Measurements from ENCODE around the gene HS3ST3A1. TPM values are rescaled to one million over a fixed set of nuclear protein-coding genes. Genes with fewer than 3 reads are reported as not detected.

HS3ST3A1 gene
- total RNA-seq, 1 donor from 2014 or later: 0.93 TPM

DNA sequence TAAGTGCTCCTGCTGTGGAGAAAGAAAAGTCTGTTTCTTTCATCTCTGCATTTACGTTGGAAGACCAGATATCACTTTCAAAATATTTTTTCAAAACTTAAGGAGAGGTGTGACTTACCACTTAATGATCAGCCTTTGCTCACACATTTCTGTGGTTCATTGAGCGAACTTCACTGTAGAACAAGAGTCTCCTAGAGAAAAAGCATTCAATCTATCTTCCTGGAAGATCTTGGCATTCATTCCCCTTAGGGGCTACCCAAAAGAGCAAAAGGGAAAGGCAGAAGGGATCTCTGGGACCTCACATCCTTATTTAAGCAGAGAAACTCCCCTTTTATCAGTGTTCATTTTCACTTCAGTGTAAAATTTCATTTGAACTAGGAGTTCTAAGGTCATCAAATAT is 61.2 kb downstream of the HS3ST3A1 start:
- TF ChIP-seq, protein P1, sequence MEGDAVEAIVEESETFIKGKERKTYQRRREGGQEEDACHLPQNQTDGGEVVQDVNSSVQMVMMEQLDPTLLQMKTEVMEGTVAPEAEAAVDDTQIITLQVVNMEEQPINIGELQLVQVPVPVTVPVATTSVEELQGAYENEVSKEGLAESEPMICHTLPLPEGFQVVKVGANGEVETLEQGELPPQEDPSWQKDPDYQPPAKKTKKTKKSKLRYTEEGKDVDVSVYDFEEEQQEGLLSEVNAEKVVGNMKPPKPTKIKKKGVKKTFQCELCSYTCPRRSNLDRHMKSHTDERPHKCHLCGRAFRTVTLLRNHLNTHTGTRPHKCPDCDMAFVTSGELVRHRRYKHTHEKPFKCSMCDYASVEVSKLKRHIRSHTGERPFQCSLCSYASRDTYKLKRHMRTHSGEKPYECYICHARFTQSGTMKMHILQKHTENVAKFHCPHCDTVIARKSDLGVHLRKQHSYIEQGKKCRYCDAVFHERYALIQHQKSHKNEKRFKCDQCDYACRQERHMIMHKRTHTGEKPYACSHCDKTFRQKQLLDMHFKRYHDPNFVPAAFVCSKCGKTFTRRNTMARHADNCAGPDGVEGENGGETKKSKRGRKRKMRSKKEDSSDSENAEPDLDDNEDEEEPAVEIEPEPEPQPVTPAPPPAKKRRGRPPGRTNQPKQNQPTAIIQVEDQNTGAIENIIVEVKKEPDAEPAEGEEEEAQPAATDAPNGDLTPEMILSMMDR (IDR thresholded peaks at IDR 0.05): no peak
- Histone ChIP-seq H3K27ac (no peak overlapping the region), H3K4me3 (no peak overlapping the region), H3K4me1 (no peaks in the 10 kb centered on the region), H3K27me3 (no peaks in the 10 kb centered on the region), H3K36me3 (no peaks in the 10 kb centered on the region), H3K9me3 (no peaks in the 10 kb centered on the region)
- ATAC-seq: no peak
- intact Hi-C loops (cut with DNase I): no loop called here
- no peak for DNase-seq

DNA sequence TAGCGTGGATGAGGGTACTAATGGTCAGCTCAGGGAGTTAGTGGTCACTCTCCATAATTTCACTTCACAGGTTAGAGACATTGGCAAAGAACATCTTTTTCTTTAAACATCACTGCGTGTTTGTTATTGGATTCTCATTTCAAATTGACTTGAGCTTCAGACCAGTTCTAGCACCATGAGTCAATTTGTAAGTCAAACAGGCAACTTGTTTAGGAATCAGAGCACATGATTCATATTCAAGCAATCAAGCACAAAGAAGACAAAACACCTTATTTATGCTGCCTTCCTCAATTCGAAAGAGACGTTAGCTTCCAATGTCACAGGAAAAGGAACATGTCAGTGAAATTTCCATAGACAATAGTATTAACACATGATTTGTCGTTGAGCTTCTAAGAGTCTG is 62.3 kb downstream of the HS3ST3A1 start:
- Histone ChIP-seq H3K36me3 (no peaks in the 10 kb centered on the region), H3K4me3 (no peak overlapping the region), H3K9me3 (no peaks in the 10 kb centered on the region), H3K27me3 (no peaks in the 10 kb centered on the region), H3K4me1 (no peaks in the 10 kb centered on the region), H3K27ac (no peak overlapping the region)
- intact Hi-C loops (cut with DNase I): no loop called here
- ATAC-seq: no peak
- TF ChIP-seq, protein P1 (IDR thresholded peaks at IDR 0.05): no peak
- no peak for DNase-seq

DNA sequence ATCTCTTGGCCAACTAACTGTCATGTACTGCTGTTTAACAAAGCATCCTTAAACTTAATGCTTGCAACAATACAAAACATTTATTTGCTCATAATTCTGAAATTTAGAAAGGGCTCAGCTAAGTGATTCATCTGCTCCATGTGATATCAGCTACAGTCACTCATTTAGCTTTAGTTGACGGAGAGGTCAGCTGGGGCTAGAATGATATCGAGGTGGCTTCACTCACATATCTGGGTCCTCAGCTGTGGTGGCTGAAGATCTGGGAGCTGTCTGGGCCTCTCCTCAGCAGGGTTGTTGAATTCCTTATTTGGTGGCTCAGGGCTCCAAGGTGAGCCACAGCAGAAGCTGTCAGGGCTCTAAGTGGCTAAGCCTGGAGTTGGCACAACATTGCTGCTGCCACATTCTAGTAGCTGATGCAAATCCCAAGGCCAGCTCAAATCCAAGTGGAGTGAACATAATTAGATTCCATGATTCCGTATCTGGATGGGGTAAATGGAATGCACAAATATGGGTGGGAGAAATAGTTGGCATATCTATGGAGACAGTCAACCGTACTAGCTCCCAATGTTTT is 62.8 kb downstream of the HS3ST3A1 start:
- H3K36me3 ChIP-seq: no peaks in the 10 kb centered on the region
- H3K27ac ChIP-seq: no peak overlapping the region
- ATAC-seq: no peak
- no peak overlapping the region for H3K4me3 ChIP-seq
- intact Hi-C loops (cut with DNase I): no loop called here
- TF ChIP-seq, protein P1 (IDR thresholded peaks at IDR 0.05): no peak
- DNase-seq: no peak
- H3K27me3 ChIP-seq: no peaks in the 10 kb centered on the region
- H3K9me3 ChIP-seq: no peaks in the 10 kb centered on the region
- no peaks in the 10 kb centered on the region for H3K4me1 ChIP-seq

DNA sequence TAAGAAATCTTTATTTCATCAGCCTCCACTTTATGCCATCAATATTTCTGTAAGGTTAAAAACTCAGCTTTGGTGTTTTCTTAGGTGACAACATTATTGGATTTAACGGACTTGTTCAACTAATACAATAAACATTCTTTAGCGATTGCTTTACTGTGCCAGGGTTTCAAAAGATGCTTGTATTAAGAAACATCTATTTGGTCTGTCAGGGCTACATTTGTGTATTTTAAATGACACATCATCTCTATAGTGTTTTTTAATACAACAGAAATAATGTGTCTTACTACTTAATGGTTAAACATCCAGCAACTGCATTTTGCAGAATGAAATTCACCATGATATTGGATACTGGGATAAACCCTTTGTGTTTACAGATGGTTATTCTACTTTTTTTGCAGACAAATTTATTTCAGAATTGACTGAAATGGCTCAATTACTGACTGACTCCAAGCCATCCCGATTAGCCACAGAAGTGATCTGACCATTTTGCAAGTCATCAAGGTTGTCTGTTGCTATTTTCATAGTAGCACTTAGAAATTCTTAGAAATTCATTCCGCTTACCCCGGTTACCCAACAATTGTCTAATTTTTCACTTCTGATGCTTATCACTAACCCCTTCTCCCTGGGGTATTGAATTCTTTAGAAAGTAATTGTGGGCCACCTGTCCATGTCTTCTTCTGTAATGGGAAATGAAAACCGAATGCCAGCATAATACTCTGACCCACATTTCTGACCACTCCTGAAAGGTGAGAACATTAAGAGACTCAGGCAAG is 63.7 kb downstream of the HS3ST3A1 start:
- DNase-seq: no peak
- H3K9me3 ChIP-seq: no peaks in the 10 kb centered on the region
- no peak for ATAC-seq

DNA sequence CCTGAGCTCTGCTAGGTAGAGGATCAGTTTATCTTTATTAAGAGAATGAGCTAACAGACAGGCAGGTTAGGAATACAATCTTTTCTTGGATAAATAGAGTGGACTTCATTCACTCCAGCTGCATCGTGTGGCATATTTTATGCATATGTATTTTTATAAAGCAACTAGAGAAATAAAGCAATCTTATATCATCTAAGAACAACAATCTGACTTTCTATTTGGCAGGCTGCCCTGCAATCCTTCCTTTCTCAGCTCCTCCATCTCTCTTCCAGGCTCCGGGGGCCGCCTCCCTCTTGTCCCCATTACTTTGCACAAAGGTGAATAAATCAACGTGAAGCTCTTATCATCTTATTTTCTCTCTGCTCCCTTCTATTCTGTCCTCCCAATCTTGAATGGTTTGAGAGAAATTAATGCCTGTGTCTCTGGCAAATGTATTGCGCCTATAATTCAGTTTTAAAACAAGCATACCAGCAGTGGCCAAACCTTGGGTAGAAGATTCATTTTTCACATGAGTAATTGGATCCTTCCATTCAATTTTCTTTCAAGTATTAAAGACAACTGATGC is 64.5 kb downstream of the HS3ST3A1 start:
- no peaks in the 10 kb centered on the region for H3K4me1 ChIP-seq
- intact Hi-C loops (cut with DNase I): no loop called here
- H3K9me3 ChIP-seq: no peaks in the 10 kb centered on the region
- H3K4me3 ChIP-seq: no peak overlapping the region
- ATAC-seq: no peak
- TF ChIP-seq, protein P1 (IDR thresholded peaks at IDR 0.05): no peak
- H3K36me3 ChIP-seq: no peaks in the 10 kb centered on the region
- no peak for DNase-seq
- H3K27me3 ChIP-seq: no peaks in the 10 kb centered on the region
- H3K27ac ChIP-seq: no peak overlapping the region

More for the DNA sequence above, 63.7 kb downstream of the HS3ST3A1 start:
- no peaks in the 10 kb centered on the region for H3K27me3 ChIP-seq
- TF ChIP-seq, protein P1 (IDR thresholded peaks at IDR 0.05): no peak
- H3K4me3 ChIP-seq: no peak overlapping the region
- no peaks in the 10 kb centered on the region for H3K4me1 ChIP-seq
- no peak overlapping the region for H3K27ac ChIP-seq
- intact Hi-C loops (cut with DNase I): no loop called here
- no peaks in the 10 kb centered on the region for H3K36me3 ChIP-seq
